Caki2 (cell line): Measurements from ENCODE around the gene ITGA7. TPM values are rescaled to one million over a fixed set of nuclear protein-coding genes. Genes with fewer than 3 reads are reported as not detected.

Source experiments
- DNase-seq: peaks from one replicate; pipeline ENCODE4 v3.0.0-alpha.2; 2015; ENCODE audit warnings: low read depth
- in situ Hi-C: cut with HindIII; loops from 2 replicates; pipeline ENCODE4 v1.10.0; 2016; ENCODE audit warnings: low sequenced_read_pairs, low pct_unique_long_range_greater_than_20kb, mixed read lengths
- total RNA-seq: library from RNA; depleted of rRNA; stranded (reverse); fragments of >200 nt; shearing (Covaris generic); gene quantifications from 2 replicates; pipeline ENCODE4 v1.2.3, GENCODE V29; 2014; ENCODE audit warnings: low replicate concordance; rRNA removed

The ITGA7 gene
- total RNA-seq = 1.3 and 10.7 TPM in 2 replicates

- in situ Hi-C loops = no loop called here
- peak; percentile 37 for DNase-seq
These were observed at the start of gene ITGA7 for GRCh38 chr12:55707841-55708694. TSS of gene ITGA7 (minus strand) at chr12:55707904. CDS start at chr12:55707682, 222 bp downstream.

DNA sequence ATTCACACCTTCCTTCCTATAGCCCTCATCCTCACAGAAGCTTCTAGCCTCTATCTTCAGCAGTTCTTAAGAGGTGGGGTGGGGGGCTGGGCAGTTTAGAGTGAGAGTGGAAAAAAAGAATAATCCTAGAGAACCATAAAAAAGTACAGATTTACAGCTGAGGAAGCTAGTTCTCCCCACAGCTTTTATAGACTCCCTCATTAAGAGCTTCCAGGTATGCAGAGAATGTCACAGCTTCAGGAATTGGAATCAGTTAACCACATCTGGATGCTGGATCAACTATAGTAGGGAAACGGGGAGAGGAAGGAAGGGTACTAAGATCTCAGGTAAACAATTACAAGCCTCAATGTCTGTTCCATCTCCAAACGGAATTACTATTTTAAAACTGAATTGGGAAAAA is 47.5 kb upstream of the ITGA7 start:
- DNase-seq = no peak
- in situ Hi-C loops = no loop called here

DNA sequence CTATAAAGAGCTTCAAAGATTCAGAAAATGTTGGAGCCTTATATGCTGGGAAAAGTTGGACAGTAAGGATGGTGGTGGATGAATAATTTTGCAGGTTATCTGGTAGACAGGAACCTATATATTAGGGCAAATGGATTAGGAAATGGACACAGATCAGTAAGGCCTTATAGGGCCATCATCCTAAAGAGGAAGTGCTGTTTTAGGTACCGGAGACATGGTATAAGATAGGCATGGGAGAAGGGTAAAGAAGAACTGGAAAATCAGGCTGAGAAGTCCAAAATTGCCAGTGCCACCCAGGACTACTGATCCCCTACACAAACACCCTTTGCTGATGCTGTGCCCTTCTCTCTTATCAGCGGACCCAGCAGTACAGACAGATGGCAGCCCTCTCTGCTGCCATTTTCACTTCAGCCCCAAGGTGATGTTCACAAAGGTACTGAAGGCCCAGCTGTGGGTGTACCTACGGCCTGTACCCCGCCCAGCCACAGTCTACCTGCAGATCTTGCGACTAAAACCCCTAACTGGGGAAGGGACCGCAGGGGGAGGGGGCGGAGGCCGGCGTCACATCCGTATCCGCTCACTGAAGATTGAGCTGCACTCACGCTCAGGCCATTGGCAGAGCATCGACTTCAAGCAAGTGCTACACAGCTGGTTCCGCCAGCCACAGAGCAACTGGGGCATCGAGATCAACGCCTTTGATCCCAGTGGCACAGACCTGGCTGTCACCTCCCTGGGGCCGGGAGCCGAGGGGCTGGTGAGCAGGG is 40.7 kb upstream of the ITGA7 start:
- in situ Hi-C loops = no loop called here

DNA sequence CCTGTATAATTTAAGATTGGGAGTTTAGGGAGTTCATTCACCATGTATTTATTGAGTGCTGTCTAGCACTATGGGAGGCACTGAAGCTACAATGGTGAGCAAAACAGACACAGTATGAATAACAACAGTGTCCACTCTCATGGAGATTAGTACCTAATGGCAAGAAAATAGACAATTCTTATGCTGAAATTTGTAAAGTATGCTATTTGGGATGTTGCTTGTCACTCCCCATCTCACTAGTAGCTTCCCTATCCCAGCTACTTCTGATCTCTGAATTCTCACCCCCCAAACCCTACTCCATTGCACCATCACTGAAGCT is 39.2 kb upstream of the ITGA7 start:
- in situ Hi-C loops = no loop called here
- no peak for DNase-seq

More for the DNA sequence above, 40.7 kb upstream of the ITGA7 start:
- DNase-seq = no peak

DNA sequence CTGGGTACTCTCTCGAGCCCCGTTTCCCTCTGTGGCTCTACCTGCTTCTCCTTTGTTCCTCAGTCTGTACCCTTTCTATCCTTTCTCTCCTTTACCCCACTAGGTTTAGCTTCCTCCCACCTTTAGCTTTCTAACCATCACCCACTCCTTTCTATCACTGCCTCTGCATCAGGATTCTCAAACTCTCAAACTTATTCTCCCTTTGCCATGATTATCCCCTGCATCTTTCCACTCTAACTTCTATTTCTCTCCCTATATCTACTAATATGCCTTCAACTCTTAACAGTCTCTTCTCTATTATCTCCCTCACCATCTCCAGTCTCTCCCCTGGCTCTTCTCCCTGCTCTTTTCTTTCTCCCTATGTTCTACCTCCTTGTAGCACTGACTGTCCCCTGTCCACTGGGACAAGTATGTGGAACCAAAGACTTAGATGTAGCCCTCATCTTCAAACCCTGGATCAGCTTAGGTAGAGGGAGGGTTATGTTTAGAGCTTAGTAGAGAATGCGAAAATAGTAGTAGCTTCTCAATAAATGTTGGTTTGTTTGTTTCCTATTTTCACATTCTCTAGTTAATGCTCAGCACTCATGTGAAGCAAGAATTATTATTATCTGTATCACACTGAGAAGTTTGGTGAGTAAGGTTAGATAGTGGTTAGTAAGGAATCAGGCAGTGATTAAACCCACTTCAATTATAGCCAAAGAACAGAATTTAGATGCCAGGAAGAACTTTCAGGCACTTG is 38.6 kb upstream of the ITGA7 start:
- in situ Hi-C loops = no loop called here
- no peak for DNase-seq

GRCh38 chr12:55745361-55746173 is 37.9 kb upstream of the ITGA7 start:
- no peak for DNase-seq
- in situ Hi-C loops = no loop called here

DNA sequence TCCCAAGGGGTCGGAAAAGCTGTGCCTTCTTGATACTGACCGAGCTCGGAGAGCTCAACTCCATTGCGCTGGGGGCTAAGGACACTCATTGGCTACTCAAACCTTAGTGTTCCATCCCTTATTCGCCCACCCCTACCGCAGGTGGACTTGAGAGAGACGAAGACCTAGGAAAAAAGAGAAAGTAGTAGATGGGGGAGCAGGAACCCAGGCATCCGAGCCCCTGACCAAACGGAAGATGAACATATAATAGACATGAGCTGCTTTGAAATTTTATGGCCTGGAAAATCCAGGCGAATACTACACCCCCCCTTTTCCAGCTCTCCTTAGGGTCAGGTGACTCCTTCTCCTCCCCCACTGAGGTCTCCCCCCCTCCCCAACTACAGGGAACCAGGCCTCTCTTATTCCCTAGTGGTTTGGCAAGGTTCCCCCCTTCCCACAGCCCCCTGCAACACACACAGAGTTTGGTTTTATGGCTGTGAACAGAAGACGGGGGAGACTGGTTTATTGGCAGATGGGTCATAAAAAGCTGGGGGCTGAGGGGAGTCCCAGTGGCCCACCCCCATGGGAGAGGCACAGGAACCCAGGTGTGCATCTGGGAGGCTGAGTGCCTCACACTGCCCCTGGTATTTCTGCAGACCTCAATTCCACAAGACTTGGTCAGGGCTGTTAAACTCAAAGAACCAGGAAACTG is 36.8 kb upstream of the ITGA7 start:
- in situ Hi-C loops = no loop called here
- DNase-seq = no peak

DNA sequence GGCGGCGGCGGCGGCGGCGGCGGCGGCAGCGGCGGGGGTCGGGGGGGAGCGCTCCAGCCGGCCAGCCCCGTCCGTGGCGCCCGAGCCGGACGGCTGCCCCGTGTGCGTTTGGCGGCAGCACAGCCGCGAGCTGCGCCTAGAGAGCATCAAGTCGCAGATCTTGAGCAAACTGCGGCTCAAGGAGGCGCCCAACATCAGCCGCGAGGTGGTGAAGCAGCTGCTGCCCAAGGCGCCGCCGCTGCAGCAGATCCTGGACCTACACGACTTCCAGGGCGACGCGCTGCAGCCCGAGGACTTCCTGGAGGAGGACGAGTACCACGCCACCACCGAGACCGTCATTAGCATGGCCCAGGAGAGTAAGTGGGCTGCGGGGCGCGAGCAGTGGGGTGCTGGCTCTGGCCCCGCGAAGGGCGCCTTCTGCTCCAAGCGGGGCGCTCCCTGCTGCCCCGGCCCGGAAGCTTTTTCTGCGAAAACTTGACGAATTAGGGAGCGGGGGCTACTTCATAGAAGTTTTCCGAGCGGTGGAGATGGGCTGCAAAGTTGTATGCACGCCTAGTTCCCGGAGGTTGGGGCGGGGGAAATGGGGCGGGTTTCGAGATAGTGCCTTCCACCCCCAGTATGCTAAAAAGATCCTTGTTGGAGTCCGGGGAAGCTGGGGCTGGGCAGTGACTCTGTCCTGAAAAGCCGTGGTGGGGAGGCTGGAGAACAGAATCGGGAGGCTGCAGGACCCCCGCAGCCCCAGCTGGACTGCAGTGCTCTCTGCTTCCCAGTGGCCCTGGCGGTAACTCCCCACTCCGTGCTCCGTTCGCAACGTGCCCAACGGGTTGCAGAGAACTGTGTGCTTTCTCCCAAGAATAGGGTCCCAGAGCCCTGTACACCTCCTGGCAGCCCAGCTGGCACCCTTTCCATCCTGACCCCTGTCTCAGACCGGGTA is 36.0 kb upstream of the ITGA7 start:
- in situ Hi-C loops = no loop called here
- peak; percentile 54 for DNase-seq

DNA sequence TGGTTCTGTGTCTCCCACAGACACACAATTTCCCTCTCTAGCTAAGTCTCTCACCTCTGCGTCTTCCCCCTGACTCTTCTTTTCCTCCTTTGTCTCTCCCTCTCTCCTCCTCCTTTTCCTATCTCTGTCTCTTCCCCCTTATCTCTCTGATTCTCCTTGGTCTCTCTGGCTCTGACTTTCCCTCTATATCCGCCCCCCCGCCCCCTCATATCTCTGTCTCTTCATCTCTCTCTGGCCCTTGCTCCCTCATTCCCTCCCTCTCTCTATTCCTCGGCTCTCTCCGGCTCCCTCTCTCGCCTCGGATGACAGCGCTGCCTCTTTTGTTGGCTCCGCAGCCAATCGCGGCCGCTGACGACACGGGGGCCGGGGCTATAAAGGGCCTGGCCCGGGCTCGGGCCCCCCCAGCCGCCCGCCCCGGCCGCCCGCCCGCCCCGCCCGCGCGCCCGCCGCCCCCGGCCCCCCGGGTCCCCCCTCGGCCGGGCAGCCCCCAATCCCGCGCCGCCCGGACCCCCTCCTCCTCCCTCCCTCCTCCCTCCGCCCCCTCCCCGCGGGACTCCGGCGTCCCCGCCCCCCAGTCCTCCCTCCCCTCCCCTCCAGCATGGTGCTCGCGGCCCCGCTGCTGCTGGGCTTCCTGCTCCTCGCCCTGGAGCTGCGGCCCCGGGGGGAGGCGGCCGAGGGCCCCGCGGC is 35.2 kb upstream of the ITGA7 start, which contains the start of gene GDF11:
TSS of gene GDF11 (plus strand) at position 404 of the 687 bp plus-strand sequence. CDS start at position 599, 195 bp downstream.
- in situ Hi-C loops = no loop called here
- DNase-seq = peak; percentile 73

DNA sequence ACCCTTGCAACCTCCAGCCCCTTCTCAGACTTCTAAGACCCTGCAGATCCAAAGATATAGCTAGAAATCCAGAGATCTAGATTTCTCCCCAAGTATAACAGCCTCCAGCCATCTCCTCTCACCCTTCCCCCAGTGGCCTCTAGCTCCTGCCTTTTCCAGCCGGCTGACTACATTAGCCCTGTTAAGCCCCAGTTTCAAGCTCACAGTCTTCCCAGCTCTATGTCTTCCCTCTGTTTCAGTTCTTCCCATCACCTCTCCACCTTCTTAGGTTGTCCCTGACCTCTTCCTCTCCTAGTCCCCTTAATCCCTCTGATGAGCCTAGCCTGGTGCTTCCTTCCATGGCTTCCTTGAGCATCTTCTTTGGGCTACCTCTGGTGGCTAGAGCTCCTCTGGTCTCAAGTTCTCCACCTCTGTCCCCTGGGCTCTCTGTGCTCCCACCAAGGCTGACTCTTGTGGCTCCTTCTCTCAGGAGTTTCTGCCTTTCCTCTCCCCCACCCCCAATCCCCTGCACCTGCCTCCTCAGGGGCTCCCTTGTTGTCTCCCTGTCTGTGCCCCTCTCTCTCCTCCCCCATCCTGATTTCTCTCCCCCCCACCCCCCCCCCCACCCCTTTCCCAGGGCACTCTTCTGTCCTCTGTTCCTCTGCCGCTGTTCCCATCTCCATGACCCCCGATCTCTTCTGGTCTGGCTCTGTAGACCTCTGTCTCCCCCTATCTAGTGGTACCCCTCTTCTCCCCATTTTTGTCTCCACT is 34.4 kb upstream of the ITGA7 start:
- DNase-seq = no peak
- in situ Hi-C loops = no loop called here

GRCh38 chr12:55739025-55739378 is 31.3 kb upstream of the ITGA7 start:
- DNase-seq = no peak
- in situ Hi-C loops = no loop called here

- in situ Hi-C loops = no loop called here
- peak; percentile 89 for DNase-seq
These were observed 30.7 kb upstream of the ITGA7 start for GRCh38 chr12:55738123-55739024.

DNA sequence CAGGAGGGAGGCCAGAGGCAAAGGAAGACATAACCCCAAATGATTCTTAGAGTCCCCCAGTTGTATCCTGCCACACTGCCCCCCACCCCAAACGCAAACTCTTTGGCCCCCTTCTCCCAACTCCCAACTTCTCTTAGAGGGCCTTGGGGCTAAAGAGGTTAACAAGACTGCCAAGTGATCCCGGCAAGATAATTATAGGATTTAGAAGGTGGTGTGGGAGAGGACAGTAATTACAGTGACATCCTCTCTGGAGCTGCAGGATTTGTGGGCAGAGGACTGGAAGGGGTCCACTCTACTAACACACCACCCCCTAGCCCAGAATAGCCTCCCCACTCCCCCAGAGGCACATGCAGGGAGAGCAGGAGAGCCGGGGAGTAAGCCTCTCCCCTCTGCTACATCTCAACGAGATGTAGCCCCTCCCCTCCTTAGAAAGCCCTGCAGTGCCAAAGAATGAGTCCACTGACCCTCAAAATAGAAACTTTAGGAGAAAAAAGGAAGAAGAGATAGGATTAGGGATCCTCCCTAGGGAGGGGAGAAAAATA is 29.9 kb upstream of the ITGA7 start:
- in situ Hi-C loops = no loop called here
- no peak for DNase-seq
